ENCODE data around the gene MANEA.

DNA sequence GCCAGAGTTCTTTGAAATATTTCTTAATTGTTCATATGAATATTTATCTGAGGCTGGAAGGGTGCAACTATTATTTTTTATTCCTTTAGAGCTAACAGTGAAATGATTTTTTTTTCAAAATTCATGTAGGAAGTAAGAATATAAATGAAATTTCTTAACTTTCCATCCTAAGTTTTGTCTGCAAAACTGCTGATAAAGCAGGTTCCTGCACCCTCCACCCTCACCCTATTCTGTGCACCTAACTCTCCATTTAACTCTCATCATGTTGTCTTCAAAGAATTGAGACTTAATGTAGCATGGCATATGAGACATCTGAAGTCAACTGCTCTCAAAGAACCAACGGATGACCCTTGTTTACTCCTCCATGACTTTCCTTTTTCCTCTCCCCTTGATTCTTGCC lies 23.5 kb upstream of the MANEA start:
- TF ChIP-seq, protein P1, sequence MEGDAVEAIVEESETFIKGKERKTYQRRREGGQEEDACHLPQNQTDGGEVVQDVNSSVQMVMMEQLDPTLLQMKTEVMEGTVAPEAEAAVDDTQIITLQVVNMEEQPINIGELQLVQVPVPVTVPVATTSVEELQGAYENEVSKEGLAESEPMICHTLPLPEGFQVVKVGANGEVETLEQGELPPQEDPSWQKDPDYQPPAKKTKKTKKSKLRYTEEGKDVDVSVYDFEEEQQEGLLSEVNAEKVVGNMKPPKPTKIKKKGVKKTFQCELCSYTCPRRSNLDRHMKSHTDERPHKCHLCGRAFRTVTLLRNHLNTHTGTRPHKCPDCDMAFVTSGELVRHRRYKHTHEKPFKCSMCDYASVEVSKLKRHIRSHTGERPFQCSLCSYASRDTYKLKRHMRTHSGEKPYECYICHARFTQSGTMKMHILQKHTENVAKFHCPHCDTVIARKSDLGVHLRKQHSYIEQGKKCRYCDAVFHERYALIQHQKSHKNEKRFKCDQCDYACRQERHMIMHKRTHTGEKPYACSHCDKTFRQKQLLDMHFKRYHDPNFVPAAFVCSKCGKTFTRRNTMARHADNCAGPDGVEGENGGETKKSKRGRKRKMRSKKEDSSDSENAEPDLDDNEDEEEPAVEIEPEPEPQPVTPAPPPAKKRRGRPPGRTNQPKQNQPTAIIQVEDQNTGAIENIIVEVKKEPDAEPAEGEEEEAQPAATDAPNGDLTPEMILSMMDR (IDR thresholded peaks at IDR 0.05; ENCODE audit: poor library complexity), result no peak
- no peak for TF ChIP-seq EZH2 (IDR thresholded peaks at IDR 0.05; ENCODE audit: borderline replicate concordance)

Data from hepatocyte (in vitro differentiated cells).